ENCODE data around the gene SNRNP25.

SNRNP25 gene

DNA sequence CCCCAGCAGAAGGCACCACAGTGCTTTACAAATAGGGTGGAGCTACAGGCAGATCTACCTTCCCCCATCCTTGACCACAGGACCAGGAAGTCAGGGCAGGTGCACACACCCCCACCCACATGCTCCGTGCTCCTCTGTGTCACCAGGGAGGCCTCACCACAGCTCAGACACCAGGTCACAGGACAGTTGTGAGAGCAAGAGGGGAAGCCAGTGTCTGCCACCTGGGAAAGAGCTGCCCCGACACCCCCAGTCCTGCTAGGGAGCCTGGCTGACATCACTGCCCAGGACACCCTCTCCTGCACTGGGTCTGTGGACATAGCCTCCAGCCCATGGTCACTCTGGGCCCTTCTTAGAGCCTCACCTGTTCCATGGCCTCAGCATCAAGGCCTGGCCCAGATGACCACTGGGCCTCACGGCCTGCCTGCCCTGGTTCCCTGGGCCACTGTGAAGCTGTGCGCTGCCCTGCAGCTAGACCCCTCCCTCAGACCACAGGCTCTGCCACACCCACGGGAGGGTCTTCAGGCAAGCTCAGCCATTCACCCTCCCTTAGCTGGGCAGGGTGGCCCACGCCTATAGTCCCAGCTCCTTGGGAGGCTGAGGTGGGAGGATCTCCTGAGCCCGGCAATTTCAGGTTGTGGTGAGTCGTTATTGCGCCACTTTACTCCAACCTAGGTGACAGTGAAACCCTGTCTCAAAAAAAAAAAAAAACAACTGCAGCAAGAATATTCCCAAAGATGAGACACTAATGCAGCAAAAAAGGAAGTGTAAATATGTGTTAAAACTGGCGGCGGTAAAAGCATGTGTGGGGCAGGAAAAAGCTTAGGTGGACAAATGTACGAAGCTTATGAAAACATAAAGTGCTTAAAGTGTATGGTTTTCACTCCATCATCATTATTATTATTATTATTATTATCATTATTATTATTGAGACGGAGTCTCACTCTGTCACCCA, 14.4 kb upstream of the SNRNP25 start:
- Histone ChIP-seq H3K4me2 (ENCODE audit: low read length) (no peak overlapping the region), H2BK12ac (ENCODE audit: low read length) (no peak overlapping the region), H3K9ac (ENCODE audit: low read length) (no peak overlapping the region)

DNA sequence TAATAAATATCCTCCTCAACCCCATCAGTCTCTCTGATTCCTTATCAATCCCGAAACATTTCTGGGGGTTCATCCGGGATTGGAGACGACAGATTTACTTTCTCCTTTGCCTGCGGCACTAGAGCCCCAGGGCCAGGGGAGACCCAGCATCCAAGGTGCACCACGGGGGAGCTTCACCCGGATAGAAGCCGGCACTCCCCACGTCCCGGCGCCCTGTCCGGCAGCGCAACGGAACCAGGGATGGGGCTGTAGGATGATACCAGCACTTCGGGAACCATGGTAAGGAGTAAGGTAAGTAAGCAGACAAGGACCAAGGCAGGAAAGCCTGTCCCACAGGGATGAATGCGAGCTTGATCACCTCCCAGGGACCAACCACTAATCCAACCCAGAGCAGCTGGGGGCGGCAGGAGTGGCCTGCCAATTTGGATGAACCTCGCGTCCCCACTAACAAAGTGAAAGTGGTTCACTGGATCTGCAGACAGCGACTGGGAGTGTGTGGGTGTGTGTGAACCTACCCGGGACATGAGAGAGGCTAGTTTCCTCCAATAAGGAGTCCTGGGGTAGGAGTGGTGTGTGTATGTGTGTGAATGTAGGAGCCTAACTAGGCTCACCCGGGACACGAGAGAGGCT, 12.1 kb upstream of the SNRNP25 start:
- Histone ChIP-seq H4K8ac (ENCODE audit: low read depth, low read length) (no peak overlapping the region), H2AK5ac (ENCODE audit: low read length) (no peak overlapping the region)
- no CpG with 5 or more reads among the region's 22 CpGs for WGBS (ENCODE audit: extremely low coverage, insufficient coverage, insufficient read length)

More for the DNA sequence above, 14.4 kb upstream of the SNRNP25 start:
- no CpG with 5 or more reads among the region's 13 CpGs for whole genome bisulfite sequencing (ENCODE audit: extremely low coverage, insufficient coverage, insufficient read length)
- Histone ChIP-seq H2BK120ac (ENCODE audit: insufficient read depth, low read length, poor library complexity) (no peak overlapping the region), H3K14ac (ENCODE audit: low read length) (no peak overlapping the region), H2BK5ac (ENCODE audit: low read depth, low read length, poor library complexity) (no peak overlapping the region), H3K23ac (ENCODE audit: low read length) (no peak overlapping the region), H4K91ac (ENCODE audit: low read depth, low read length) (no peak overlapping the region), H2AK5ac (ENCODE audit: low read length) (no peak overlapping the region), H3K4me3 (ENCODE audit: low read depth, low read length) (no peak overlapping the region), H3K27ac (ENCODE audit: low read depth, low read length) (no peak overlapping the region), H3K4ac (ENCODE audit: low read depth, low read length) (no peak overlapping the region), H2AFZ (ENCODE audit: insufficient read depth, low read length, poor library complexity) (no peak overlapping the region), H4K12ac (ENCODE audit: low read depth, low read length) (no peak overlapping the region), H3K9me3 (ENCODE audit: insufficient read depth, low read depth, low read length) (peaks cover 7% of the 10 kb centered on the region), H3K36me3 (ENCODE audit: control insufficient read depth in 1 of 2, insufficient read depth in 2 of 2, low read length in 2 of 2) (peaks cover 8 to 11% of the 10 kb centered on the region in 2 experiments), H3K79me1 (ENCODE audit: low read length) (no peaks in the 10 kb centered on the region), H3K79me2 (ENCODE audit: control insufficient read depth, insufficient read depth, low read length, poor library complexity) (no peaks in the 10 kb centered on the region), H4K8ac (ENCODE audit: low read depth, low read length) (no peak overlapping the region), H3K18ac (ENCODE audit: low read length) (no peak overlapping the region), H3K27me3 (ENCODE audit: insufficient read depth, low read length) (no peaks in the 10 kb centered on the region), H3K4me1 (ENCODE audit: control insufficient read depth in 1 of 2, insufficient read depth in 2 of 2, low read length in 2 of 2) (no peaks in the 10 kb centered on the region)
- no peak for DNase-seq

GRCh38 chr16:42069-42457, 11.6 kb upstream of the SNRNP25 start:
- Histone ChIP-seq H3K4me2 (ENCODE audit: low read length) (no peak overlapping the region), H3K23ac (ENCODE audit: low read length) (no peak overlapping the region), H4K91ac (ENCODE audit: low read depth, low read length) (no peak overlapping the region), H2BK120ac (ENCODE audit: insufficient read depth, low read length, poor library complexity) (no peak overlapping the region), H3K27me3 (ENCODE audit: insufficient read depth, low read length) (no peaks in the 10 kb centered on the region), H3K36me3 (ENCODE audit: control insufficient read depth in 1 of 2, insufficient read depth in 2 of 2, low read length in 2 of 2) (peaks cover 10 to 14% of the 10 kb centered on the region in 2 experiments), H3K4ac (ENCODE audit: low read depth, low read length) (no peak overlapping the region), H3K4me1 (ENCODE audit: control insufficient read depth in 1 of 2, insufficient read depth in 2 of 2, low read length in 2 of 2) (no peaks in the 10 kb centered on the region), H2AK5ac (ENCODE audit: low read length) (no peak overlapping the region), H3K79me2 (ENCODE audit: control insufficient read depth, insufficient read depth, low read length, poor library complexity) (no peaks in the 10 kb centered on the region), H3K27ac (ENCODE audit: low read depth, low read length) (no peak overlapping the region), H3K14ac (ENCODE audit: low read length) (no peak overlapping the region), H4K8ac (ENCODE audit: low read depth, low read length) (no peak overlapping the region), H4K12ac (ENCODE audit: low read depth, low read length) (no peak overlapping the region), H2BK12ac (ENCODE audit: low read length) (no peak overlapping the region), H2BK5ac (ENCODE audit: low read depth, low read length, poor library complexity) (no peak overlapping the region), H3K4me3 (ENCODE audit: low read depth, low read length) (no peak overlapping the region), H3K9ac (ENCODE audit: low read length) (no peak overlapping the region), H3K9me3 (ENCODE audit: insufficient read depth, low read depth, low read length) (peaks cover 5% of the 10 kb centered on the region), H3K18ac (ENCODE audit: low read length) (no peak overlapping the region), H3K79me1 (ENCODE audit: low read length) (no peaks in the 10 kb centered on the region), H2AFZ (ENCODE audit: insufficient read depth, low read length, poor library complexity) (no peak overlapping the region)
- DNase-seq = no peak
- WGBS (ENCODE audit: extremely low coverage, insufficient coverage, insufficient read length) = no CpG with 5 or more reads among the region's 11 CpGs

More for the DNA sequence above, 12.1 kb upstream of the SNRNP25 start:
- no peaks in the 10 kb centered on the region for H3K27me3 ChIP-seq (ENCODE audit: insufficient read depth, low read length)
- no peak overlapping the region for H4K12ac ChIP-seq (ENCODE audit: low read depth, low read length)
- H3K79me1 ChIP-seq (ENCODE audit: low read length) = no peaks in the 10 kb centered on the region
- no peak overlapping the region for H2BK12ac ChIP-seq (ENCODE audit: low read length)
- H3K27ac ChIP-seq (ENCODE audit: low read depth, low read length) = no peak overlapping the region
- no peak overlapping the region for H2BK5ac ChIP-seq (ENCODE audit: low read depth, low read length, poor library complexity)
- no peak overlapping the region for H2AFZ ChIP-seq (ENCODE audit: insufficient read depth, low read length, poor library complexity)
- no peak for DNase-seq
- no peak overlapping the region for H4K91ac ChIP-seq (ENCODE audit: low read depth, low read length)
- H3K18ac ChIP-seq (ENCODE audit: low read length) = no peak overlapping the region
- peaks cover 5% of the 10 kb centered on the region for H3K9me3 ChIP-seq (ENCODE audit: insufficient read depth, low read depth, low read length)
- H3K14ac ChIP-seq (ENCODE audit: low read length) = no peak overlapping the region
- H3K36me3 ChIP-seq (ENCODE audit: control insufficient read depth in 1 of 2, insufficient read depth in 2 of 2, low read length in 2 of 2) = peaks cover 10 to 13% of the 10 kb centered on the region in 2 experiments
- no peak overlapping the region for H3K4ac ChIP-seq (ENCODE audit: low read depth, low read length)
- no peak overlapping the region for H3K4me2 ChIP-seq (ENCODE audit: low read length)
- no peak overlapping the region for H2BK120ac ChIP-seq (ENCODE audit: insufficient read depth, low read length, poor library complexity)
- H3K4me3 ChIP-seq (ENCODE audit: low read depth, low read length) = no peak overlapping the region
- no peaks in the 10 kb centered on the region for H3K4me1 ChIP-seq (ENCODE audit: control insufficient read depth in 1 of 2, insufficient read depth in 2 of 2, low read length in 2 of 2)
- H3K23ac ChIP-seq (ENCODE audit: low read length) = no peak overlapping the region
- H3K79me2 ChIP-seq (ENCODE audit: control insufficient read depth, insufficient read depth, low read length, poor library complexity) = no peaks in the 10 kb centered on the region
- H3K9ac ChIP-seq (ENCODE audit: low read length) = no peak overlapping the region

DNA sequence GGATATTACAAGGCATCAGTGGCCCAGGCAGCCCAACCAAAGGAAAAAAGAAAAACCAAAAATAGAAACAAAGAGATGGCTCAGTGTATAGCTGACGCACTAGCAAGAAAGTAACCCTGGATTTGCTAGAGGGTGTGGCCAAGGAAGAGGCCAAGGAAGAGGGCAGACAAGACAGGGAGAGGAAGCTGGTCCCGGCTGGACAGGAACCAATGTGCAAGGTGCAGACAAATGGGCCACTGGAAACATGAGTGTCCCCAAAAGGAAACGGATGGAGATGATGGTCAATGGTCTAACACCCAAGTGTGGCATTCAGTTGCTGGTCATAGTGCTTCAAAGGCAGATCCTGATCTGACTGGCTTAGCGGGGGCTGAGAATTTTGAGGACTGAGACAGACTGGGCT, 10.9 kb upstream of the SNRNP25 start:
- Histone ChIP-seq H3K27ac (ENCODE audit: low read depth, low read length) (no peak overlapping the region), H2BK5ac (ENCODE audit: low read depth, low read length, poor library complexity) (no peak overlapping the region)

More for the DNA sequence above, 10.9 kb upstream of the SNRNP25 start:
- Histone ChIP-seq H3K79me2 (ENCODE audit: control insufficient read depth, insufficient read depth, low read length, poor library complexity) (no peaks in the 10 kb centered on the region), H3K4me1 (ENCODE audit: control insufficient read depth in 1 of 2, insufficient read depth in 2 of 2, low read length in 2 of 2) (no peaks in the 10 kb centered on the region), H4K91ac (ENCODE audit: low read depth, low read length) (no peak overlapping the region), H3K18ac (ENCODE audit: low read length) (no peak overlapping the region), H2AK5ac (ENCODE audit: low read length) (no peak overlapping the region), H4K8ac (ENCODE audit: low read depth, low read length) (no peak overlapping the region), H3K9ac (ENCODE audit: low read length) (no peak overlapping the region), H3K9me3 (ENCODE audit: insufficient read depth, low read depth, low read length) (peaks cover 5% of the 10 kb centered on the region), H2BK12ac (ENCODE audit: low read length) (no peak overlapping the region), H3K27me3 (ENCODE audit: insufficient read depth, low read length) (no peaks in the 10 kb centered on the region), H3K4me2 (ENCODE audit: low read length) (no peak overlapping the region), H3K23ac (ENCODE audit: low read length) (no peak overlapping the region), H2AFZ (ENCODE audit: insufficient read depth, low read length, poor library complexity) (no peak overlapping the region), H3K14ac (ENCODE audit: low read length) (no peak overlapping the region), H3K4ac (ENCODE audit: low read depth, low read length) (no peak overlapping the region), H2BK120ac (ENCODE audit: insufficient read depth, low read length, poor library complexity) (no peak overlapping the region), H3K79me1 (ENCODE audit: low read length) (no peaks in the 10 kb centered on the region), H4K12ac (ENCODE audit: low read depth, low read length) (no peak overlapping the region), H3K4me3 (ENCODE audit: low read depth, low read length) (no peak overlapping the region), H3K36me3 (ENCODE audit: control insufficient read depth in 1 of 2, insufficient read depth in 2 of 2, low read length in 2 of 2) (peaks cover 14 to 17% of the 10 kb centered on the region in 2 experiments)
- no CpG with 5 or more reads among the region's 4 CpGs for WGBS (ENCODE audit: extremely low coverage, insufficient coverage, insufficient read length)
- no peak for DNase-seq
